Neural cell (in vitro differentiated cells): ENCODE data around the gene ACOX2.

ENCODE experiments used
- POLR2AphosphoS5 ChIP-seq: IDR thresholded peaks from 2 replicates; pipeline ENCODE4 v1.6.1; 2012
- REST ChIP-seq: IDR thresholded peaks from 2 replicates; pipeline ENCODE4 v1.6.1; 2012; ENCODE audit warnings: borderline replicate concordance
- SMC3 ChIP-seq: fragments of 450-650 bp; conservative IDR thresholded peaks from 2 replicates; pipeline ENCODE4 v1.6.1; 2014; ENCODE audit warnings: antibody characterized with exemption, mild to moderate bottlenecking, moderate library complexity; ENCODE audit not compliant: poor library complexity
- TF ChIP-seq, protein P1 (sequence below): fragments of 450-650 bp; IDR thresholded peaks from 2 replicates; pipeline ENCODE4 v1.5.1; 2014; ENCODE audit warnings: antibody characterized with exemption, mild to moderate bottlenecking, moderate library complexity; ENCODE audit not compliant: poor library complexity, severe bottlenecking

DNA sequence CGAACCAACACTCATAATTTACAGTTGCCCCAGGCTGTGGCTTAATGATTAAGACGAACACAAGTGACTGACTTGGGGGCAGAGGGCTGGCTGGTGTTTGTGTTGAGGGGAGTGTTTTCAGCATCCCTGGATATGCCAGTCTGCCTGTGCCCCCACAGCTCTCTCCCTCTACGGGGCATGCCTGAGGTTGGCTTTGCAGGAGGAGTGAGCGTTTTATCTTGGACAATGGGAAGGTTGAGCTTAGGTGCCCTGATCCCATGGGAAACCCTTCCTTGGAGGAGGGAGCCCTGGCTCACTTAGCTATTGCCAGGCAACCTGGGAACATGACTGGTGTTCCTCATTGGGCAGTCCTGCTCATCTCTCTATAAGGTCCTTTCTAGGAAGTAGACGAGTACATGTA lies 22.6 kb upstream of the ACOX2 start:
- no peak for TF ChIP-seq REST
- TF ChIP-seq, protein P1, sequence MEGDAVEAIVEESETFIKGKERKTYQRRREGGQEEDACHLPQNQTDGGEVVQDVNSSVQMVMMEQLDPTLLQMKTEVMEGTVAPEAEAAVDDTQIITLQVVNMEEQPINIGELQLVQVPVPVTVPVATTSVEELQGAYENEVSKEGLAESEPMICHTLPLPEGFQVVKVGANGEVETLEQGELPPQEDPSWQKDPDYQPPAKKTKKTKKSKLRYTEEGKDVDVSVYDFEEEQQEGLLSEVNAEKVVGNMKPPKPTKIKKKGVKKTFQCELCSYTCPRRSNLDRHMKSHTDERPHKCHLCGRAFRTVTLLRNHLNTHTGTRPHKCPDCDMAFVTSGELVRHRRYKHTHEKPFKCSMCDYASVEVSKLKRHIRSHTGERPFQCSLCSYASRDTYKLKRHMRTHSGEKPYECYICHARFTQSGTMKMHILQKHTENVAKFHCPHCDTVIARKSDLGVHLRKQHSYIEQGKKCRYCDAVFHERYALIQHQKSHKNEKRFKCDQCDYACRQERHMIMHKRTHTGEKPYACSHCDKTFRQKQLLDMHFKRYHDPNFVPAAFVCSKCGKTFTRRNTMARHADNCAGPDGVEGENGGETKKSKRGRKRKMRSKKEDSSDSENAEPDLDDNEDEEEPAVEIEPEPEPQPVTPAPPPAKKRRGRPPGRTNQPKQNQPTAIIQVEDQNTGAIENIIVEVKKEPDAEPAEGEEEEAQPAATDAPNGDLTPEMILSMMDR: no peak
- no peak for TF ChIP-seq POLR2AphosphoS5
- no peak for TF ChIP-seq SMC3
